Activated naive CD8-positive, alpha-beta T cell treated with anti-CD3 and anti-CD28 coated beads, Interleukin-2, amount 50 U/mL, for 24 hours (primary cell): ENCODE data around the gene SGSM2.

ENCODE experiments used
- ATAC-seq: fragments of 150-1000 bp; cut with Tn5 transposase; one replicate; pipeline ENCODE4 v1.10.0; 2021
- DNase-seq: peaks from one replicate; pipeline ENCODE4 v3.0.0; 2021
- H3K27ac Mint-ChIP-seq: one replicate; pipeline ENCODE4 v1.8.0; 2021; ENCODE audit warnings: mild to moderate bottlenecking, mixed read lengths
- H3K27me3 Mint-ChIP-seq: one replicate; pipeline ENCODE4 v1.8.0; 2021; ENCODE audit warnings: mixed read lengths
- H3K36me3 Mint-ChIP-seq: one replicate; pipeline ENCODE4 v1.8.0; 2021; ENCODE audit warnings: low read depth, mixed read lengths
- H3K4me1 Mint-ChIP-seq: one replicate; pipeline ENCODE4 v1.8.0; 2021; ENCODE audit warnings: mixed read lengths
- H3K4me3 Mint-ChIP-seq: one replicate; pipeline ENCODE4 v1.8.0; 2021; ENCODE audit warnings: mild to moderate bottlenecking, moderate library complexity, mixed read lengths
- H3K9me3 Mint-ChIP-seq: one replicate; pipeline ENCODE4 v1.8.0; 2021; ENCODE audit warnings: mixed read lengths

The SGSM2 gene

GRCh38 chr17:2357237-2357636 is 19.9 kb downstream of the SGSM2 start:
- H3K27me3 Mint-ChIP-seq, result no peaks in the 10 kb centered on the region
- H3K9me3 Mint-ChIP-seq, result no peaks in the 10 kb centered on the region
- no peaks in the 10 kb centered on the region for H3K36me3 Mint-ChIP-seq
- no peak overlapping the region for H3K27ac Mint-ChIP-seq
- no peak for DNase-seq
- no peak for ATAC-seq
- peaks cover 17% of the 10 kb centered on the region for H3K4me1 Mint-ChIP-seq
- no peak overlapping the region for H3K4me3 Mint-ChIP-seq

GRCh38 chr17:2357931-2358434 is 20.7 kb downstream of the SGSM2 start:
- Mint-ChIP-seq H3K27ac (no peak overlapping the region), H3K9me3 (no peaks in the 10 kb centered on the region)
- no peak for ATAC-seq

GRCh38 chr17:2361010-2361760 is 23.9 kb downstream of the SGSM2 start:
- H3K36me3 Mint-ChIP-seq, result peaks cover 2% of the 10 kb centered on the region
- H3K4me1 Mint-ChIP-seq, result no peaks in the 10 kb centered on the region
- H3K27me3 Mint-ChIP-seq, result no peaks in the 10 kb centered on the region
- H3K27ac Mint-ChIP-seq, result no peak overlapping the region
- H3K4me3 Mint-ChIP-seq, result no peak overlapping the region
- DNase-seq (no peak), ATAC-seq (no peak)
- no peaks in the 10 kb centered on the region for H3K9me3 Mint-ChIP-seq

More at GRCh38 chr17:2357931-2358434, 20.7 kb downstream of the SGSM2 start:
- peaks cover 16% of the 10 kb centered on the region for H3K4me1 Mint-ChIP-seq
- no peak for DNase-seq
- H3K36me3 Mint-ChIP-seq, result peaks cover 2% of the 10 kb centered on the region
- no peaks in the 10 kb centered on the region for H3K27me3 Mint-ChIP-seq
- no peak overlapping the region for H3K4me3 Mint-ChIP-seq

- H3K4me3 Mint-ChIP-seq, result no peak overlapping the region
- DNase-seq (no peak), ATAC-seq (no peak)
- H3K36me3 Mint-ChIP-seq, result peaks cover 2% of the 10 kb centered on the region
- H3K4me1 Mint-ChIP-seq, result no peaks in the 10 kb centered on the region
- H3K27ac Mint-ChIP-seq, result no peak overlapping the region
- no peaks in the 10 kb centered on the region for H3K27me3 Mint-ChIP-seq
- H3K9me3 Mint-ChIP-seq, result no peaks in the 10 kb centered on the region
These were observed 24.7 kb downstream of the SGSM2 start for GRCh38 chr17:2362016-2362415.

GRCh38 chr17:2362416-2362815 is 25.1 kb downstream of the SGSM2 start:
- H3K27ac Mint-ChIP-seq, result no peak overlapping the region
- ATAC-seq, result no peak
- no peak for DNase-seq
- H3K4me3 Mint-ChIP-seq, result no peak overlapping the region
- peaks cover 2% of the 10 kb centered on the region for H3K36me3 Mint-ChIP-seq
- H3K4me1 Mint-ChIP-seq, result no peaks in the 10 kb centered on the region
- no peaks in the 10 kb centered on the region for H3K9me3 Mint-ChIP-seq
- no peaks in the 10 kb centered on the region for H3K27me3 Mint-ChIP-seq

- DNase-seq, result no peak
- no peak for ATAC-seq
- Mint-ChIP-seq H3K27me3 (no peaks in the 10 kb centered on the region), H3K9me3 (no peaks in the 10 kb centered on the region), H3K36me3 (peaks cover 2% of the 10 kb centered on the region), H3K4me1 (no peaks in the 10 kb centered on the region), H3K4me3 (no peak overlapping the region), H3K27ac (no peak overlapping the region)
These were observed 25.6 kb downstream of the SGSM2 start for GRCh38 chr17:2362881-2363280.

GRCh38 chr17:2363318-2363717 is 26.0 kb downstream of the SGSM2 start:
- H3K4me3 Mint-ChIP-seq, result no peak overlapping the region
- DNase-seq (no peak), ATAC-seq (no peak)
- H3K36me3 Mint-ChIP-seq, result peaks cover 2% of the 10 kb centered on the region
- H3K4me1 Mint-ChIP-seq, result no peaks in the 10 kb centered on the region
- H3K27ac Mint-ChIP-seq, result no peak overlapping the region
- H3K27me3 Mint-ChIP-seq, result no peaks in the 10 kb centered on the region
- H3K9me3 Mint-ChIP-seq, result no peaks in the 10 kb centered on the region

GRCh38 chr17:2363851-2364762 is 26.8 kb downstream of the SGSM2 start:
- Mint-ChIP-seq H3K4me1 (no peaks in the 10 kb centered on the region), H3K27me3 (no peaks in the 10 kb centered on the region), H3K36me3 (peaks cover 2% of the 10 kb centered on the region), H3K4me3 (no peak overlapping the region), H3K9me3 (no peaks in the 10 kb centered on the region), H3K27ac (no peak overlapping the region)
- DNase-seq, result no peak
- no peak for ATAC-seq

GRCh38 chr17:2364763-2365116 is 27.4 kb downstream of the SGSM2 start:
- no peak overlapping the region for H3K4me3 Mint-ChIP-seq
- H3K4me1 Mint-ChIP-seq, result no peaks in the 10 kb centered on the region
- ATAC-seq, result no peak
- H3K27me3 Mint-ChIP-seq, result no peaks in the 10 kb centered on the region
- H3K27ac Mint-ChIP-seq, result no peak overlapping the region
- H3K36me3 Mint-ChIP-seq, result peaks cover 2% of the 10 kb centered on the region
- DNase-seq, result no peak
- H3K9me3 Mint-ChIP-seq, result no peaks in the 10 kb centered on the region

- DNase-seq (no peak), ATAC-seq (no peak)
- Mint-ChIP-seq H3K36me3 (peaks cover 2% of the 10 kb centered on the region), H3K27me3 (no peaks in the 10 kb centered on the region), H3K4me3 (no peak overlapping the region), H3K27ac (no peak overlapping the region), H3K4me1 (no peaks in the 10 kb centered on the region), H3K9me3 (no peaks in the 10 kb centered on the region)
These were observed 27.8 kb downstream of the SGSM2 start for GRCh38 chr17:2365132-2365531.

GRCh38 chr17:2366747-2367494 is 29.6 kb downstream of the SGSM2 start:
- Mint-ChIP-seq H3K36me3 (peaks cover 2% of the 10 kb centered on the region), H3K9me3 (no peaks in the 10 kb centered on the region), H3K27ac (no peak overlapping the region), H3K4me3 (no peak overlapping the region), H3K27me3 (no peaks in the 10 kb centered on the region), H3K4me1 (no peaks in the 10 kb centered on the region)
- ATAC-seq, result no peak
- DNase-seq, result no peak

GRCh38 chr17:2368359-2368758 is 31.1 kb downstream of the SGSM2 start:
- no peaks in the 10 kb centered on the region for H3K4me1 Mint-ChIP-seq
- no peak for ATAC-seq
- DNase-seq, result no peak
- no peak overlapping the region for H3K27ac Mint-ChIP-seq
- H3K36me3 Mint-ChIP-seq, result no peaks in the 10 kb centered on the region
- no peaks in the 10 kb centered on the region for H3K9me3 Mint-ChIP-seq
- H3K27me3 Mint-ChIP-seq, result no peaks in the 10 kb centered on the region
- no peak overlapping the region for H3K4me3 Mint-ChIP-seq

- ATAC-seq, result no peak
- Mint-ChIP-seq H3K4me1 (no peaks in the 10 kb centered on the region), H3K4me3 (no peak overlapping the region), H3K27ac (no peak overlapping the region), H3K9me3 (no peaks in the 10 kb centered on the region), H3K36me3 (no peaks in the 10 kb centered on the region), H3K27me3 (no peaks in the 10 kb centered on the region)
- DNase-seq, result no peak
These were observed 31.7 kb downstream of the SGSM2 start for GRCh38 chr17:2369039-2369438.

GRCh38 chr17:2369551-2370210 is 32.4 kb downstream of the SGSM2 start:
- H3K36me3 Mint-ChIP-seq, result no peaks in the 10 kb centered on the region
- H3K27ac Mint-ChIP-seq, result no peak overlapping the region
- DNase-seq (no peak), ATAC-seq (no peak)
- H3K4me3 Mint-ChIP-seq, result no peak overlapping the region
- H3K9me3 Mint-ChIP-seq, result no peaks in the 10 kb centered on the region
- H3K27me3 Mint-ChIP-seq, result no peaks in the 10 kb centered on the region
- H3K4me1 Mint-ChIP-seq, result no peaks in the 10 kb centered on the region
